Pulmonary artery endothelial cell (primary cell): Measurements from ENCODE around the gene SNX3. TPM values are rescaled to one million over a fixed set of nuclear protein-coding genes. Genes with fewer than 3 reads are reported as not detected.
"Not testable (repeated sequence)": the region's sequence is repeated elsewhere in the genome, so short reads cannot be mapped to it uniquely, and the experiment has no call there.

Source experiments
- DNase-seq: peaks from one replicate; pipeline ENCODE4 v3.0.0-alpha.2; 2011; ENCODE audit warnings: low read depth, low spot score
- total RNA-seq: library from RNA; depleted of rRNA; stranded (reverse); fragments of >200 nt; gene quantifications from 2 replicates; pipeline ENCODE4 v1.2.3, GENCODE V29; 2014

SNX3 gene
- total RNA-seq, 1 donor from 2014 or later, result 162 TPM

DNA sequence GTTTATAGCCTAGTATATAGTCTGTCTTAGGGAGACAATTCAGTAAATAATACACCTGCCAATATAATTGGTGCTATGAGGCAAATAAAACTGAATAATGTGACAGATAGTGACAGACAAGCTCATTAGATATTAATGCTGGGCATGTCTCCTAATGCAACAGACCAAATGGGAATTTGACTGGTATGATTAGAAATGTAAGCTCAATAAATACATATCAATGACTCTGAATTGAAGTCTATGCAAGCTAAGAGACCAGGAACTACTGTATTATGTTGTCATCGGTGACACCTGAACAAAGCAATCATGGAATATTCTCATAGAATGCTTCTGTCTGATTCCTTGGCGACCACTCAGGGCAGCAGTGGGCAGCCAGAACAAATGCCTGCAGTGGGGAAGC, 2.5 kb upstream of the SNX3 start:
- DNase-seq, result no peak

DNA sequence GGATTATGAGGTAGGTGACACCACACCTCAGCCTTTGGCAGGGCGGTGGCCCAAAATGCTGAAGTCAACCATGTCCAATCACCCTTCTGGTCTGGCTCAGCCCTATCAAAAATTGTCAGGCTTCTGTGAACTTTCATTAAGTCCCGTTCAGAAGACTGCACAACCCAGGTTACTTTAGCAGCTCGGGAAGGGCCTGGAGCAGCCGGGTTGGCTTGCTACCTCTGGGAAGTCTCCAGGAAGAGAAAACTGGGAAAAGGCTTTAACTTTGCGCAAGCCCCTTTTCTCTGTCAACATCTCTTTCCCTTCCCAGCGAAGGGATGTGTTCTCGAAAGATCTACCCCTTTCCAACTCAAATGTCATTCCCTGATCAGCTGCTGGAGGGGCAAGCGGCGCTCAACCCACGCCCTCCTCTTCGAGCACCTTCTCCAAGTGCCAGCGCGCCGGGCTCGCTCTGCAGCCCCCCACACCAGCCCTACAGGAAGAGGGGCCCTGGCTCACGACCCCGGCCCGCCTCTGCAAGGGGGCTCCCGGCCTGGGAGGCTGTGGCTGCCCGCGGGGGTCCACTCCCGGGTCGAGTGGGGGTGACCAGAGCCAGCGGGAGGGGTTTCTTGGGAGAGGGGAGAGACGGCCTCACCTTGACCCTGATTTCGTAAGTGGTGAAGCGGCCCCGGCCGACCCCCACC, 573 bp downstream of the SNX3 start:
- no peak for DNase-seq

GRCh38 chr6:108254433-108255410, 6.1 kb downstream of the SNX3 start:
- DNase-seq, result no peak

- DNase-seq, result no peak
Measured at GRCh38 chr6:108253241-108253640, 7.6 kb downstream of the SNX3 start.

DNA sequence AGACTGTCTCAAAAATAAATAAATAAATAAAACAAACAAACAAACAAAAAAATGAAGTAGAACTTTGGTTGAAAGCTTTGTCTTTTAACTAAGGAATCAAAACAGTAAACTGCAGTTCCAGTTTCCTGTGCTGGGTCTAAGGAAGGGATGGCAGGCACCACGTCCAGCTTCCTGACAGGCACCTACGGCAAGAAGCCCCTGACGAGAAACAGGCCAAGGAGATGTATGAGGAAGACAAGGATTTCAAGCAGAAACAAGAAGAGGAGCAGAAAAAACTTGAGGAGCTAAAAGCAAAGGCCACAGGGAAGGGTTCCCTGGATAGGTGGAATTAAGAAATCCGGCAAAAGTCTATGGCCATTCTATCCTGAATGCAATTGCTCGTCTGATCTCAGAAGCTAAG, 8.8 kb downstream of the SNX3 start:
- DNase-seq, result no peak

DNA sequence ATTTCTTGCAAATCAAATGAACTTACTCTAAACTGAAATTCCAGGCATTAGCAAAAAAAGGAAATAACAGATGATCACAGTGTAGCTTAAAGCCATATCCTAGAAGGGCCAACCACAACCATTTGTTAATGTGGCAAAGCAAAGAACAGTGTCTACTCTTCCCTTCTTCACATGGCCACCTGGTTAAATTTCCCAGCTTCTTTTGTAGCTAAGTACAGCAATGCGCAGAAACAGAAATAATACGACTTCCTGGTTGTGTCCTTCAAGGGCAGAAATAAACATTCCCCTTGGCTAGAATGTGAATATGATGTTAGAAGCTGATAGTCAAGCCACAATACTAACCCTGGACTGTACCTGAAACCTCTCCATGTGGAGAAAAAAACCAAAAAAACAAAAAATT, 9.6 kb downstream of the SNX3 start:
- DNase-seq, result no peak

- DNase-seq, result no peak
Measured at GRCh38 chr6:108250240-108250866, 10.5 kb downstream of the SNX3 start.

- no peak for DNase-seq
Measured at GRCh38 chr6:108247965-108248536, 12.8 kb downstream of the SNX3 start.

- not testable (repeated sequence) for DNase-seq
Measured at GRCh38 chr6:108245095-108245494, 15.7 kb downstream of the SNX3 start.

- no peak for DNase-seq
Measured at GRCh38 chr6:108243836-108244235, 17.0 kb downstream of the SNX3 start.

- no peak for DNase-seq
Measured at GRCh38 chr6:108242721-108243120, 18.1 kb downstream of the SNX3 start.

- no peak for DNase-seq
Measured at GRCh38 chr6:108242259-108242658, 18.6 kb downstream of the SNX3 start.

DNA sequence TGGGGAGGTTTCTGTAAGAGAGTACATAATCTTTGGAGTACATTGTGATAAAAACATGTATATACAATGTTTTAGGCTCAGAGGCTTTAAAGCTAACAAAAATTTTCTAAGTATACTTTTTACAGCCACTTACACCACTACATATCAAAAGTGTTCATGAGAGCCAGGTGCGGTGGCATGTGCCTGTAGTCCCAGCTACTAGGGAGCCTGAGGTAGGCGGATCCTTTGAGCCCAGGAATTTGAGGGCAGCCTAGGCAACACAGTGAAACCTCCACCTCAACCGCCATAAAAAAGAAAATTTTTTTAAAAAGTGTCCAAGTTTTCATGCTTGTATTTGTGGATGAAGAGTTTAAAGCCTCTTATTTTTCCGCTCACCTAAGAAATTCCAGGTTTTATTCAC, 22.5 kb downstream of the SNX3 start:
- no peak for DNase-seq

DNA sequence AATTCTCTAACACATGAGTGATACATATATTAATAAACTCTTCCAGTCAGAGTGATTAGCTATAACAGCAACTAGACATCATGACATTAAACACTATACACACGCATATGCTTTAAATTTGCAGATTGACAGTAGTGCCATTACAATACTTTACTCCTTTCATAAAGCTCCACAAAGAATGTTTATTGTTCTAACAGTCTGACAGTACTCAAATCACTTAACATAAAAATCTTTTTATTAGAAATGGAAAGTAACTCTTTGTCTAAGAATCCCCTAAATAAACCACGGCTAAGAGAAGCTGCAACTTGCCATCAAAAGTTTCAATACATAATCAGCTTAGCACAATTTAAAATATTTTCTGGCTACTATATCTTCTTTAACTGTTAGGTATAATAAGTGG, 24.0 kb downstream of the SNX3 start:
- DNase-seq, result no peak

GRCh38 chr6:108235127-108235526, 25.7 kb downstream of the SNX3 start:
- DNase-seq, result no peak

- DNase-seq, result no peak
Measured at GRCh38 chr6:108228416-108228815, 32.4 kb downstream of the SNX3 start.

- no peak for DNase-seq
Measured at GRCh38 chr6:108227290-108227689, 33.5 kb downstream of the SNX3 start.

DNA sequence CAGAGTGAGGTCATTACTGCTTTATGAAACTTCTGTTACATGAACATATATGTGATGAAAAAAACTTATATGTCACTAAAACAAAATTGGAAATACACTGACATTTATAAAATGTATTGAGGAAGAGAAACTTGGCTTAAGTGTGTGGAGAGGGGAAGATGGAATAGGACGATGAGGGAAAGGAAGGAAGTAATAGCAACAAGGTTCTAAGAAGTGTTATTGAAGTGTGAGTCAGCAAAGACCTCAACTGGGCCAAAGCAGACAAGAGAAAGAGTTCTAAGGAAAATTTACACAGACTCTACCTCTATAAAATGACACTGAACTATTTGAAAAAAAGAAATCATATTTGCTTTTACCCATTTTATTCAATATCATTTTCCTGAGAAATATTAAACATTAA, 38.3 kb downstream of the SNX3 start:
- DNase-seq, result no peak

- no peak for DNase-seq
Measured at GRCh38 chr6:108222064-108222463, 38.8 kb downstream of the SNX3 start.

GRCh38 chr6:108211671-108212070, 49.2 kb downstream of the SNX3 start:
- no peak for DNase-seq

GRCh38 chr6:108210556-108210955, 50.3 kb downstream of the SNX3 start:
- no peak for DNase-seq

DNA sequence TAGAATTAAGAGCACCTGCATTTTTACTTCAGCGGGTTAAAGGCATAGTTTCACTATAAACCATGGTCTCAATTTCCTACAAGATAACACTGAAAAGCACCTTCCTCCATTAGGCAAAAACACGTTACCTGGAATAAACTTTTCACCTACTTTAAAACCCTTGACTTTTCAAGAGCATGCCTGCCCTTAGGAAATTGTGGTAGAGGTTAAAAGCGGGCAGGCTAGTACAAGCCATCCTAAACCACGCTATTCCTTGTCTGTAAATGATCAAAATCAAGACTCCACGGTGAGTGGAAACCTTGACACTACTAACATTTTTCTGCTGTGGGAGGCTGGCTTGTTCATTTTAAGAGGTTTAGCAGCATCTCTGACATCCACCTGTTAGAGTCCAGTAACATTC, 51.1 kb downstream of the SNX3 start:
- no peak for DNase-seq
